Measurements from ENCODE around the gene RETSAT.
"Not testable (repeated sequence)": the region's sequence is repeated elsewhere in the genome, so short reads cannot be mapped to it uniquely, and the experiment has no call there.

The RETSAT gene

DNA sequence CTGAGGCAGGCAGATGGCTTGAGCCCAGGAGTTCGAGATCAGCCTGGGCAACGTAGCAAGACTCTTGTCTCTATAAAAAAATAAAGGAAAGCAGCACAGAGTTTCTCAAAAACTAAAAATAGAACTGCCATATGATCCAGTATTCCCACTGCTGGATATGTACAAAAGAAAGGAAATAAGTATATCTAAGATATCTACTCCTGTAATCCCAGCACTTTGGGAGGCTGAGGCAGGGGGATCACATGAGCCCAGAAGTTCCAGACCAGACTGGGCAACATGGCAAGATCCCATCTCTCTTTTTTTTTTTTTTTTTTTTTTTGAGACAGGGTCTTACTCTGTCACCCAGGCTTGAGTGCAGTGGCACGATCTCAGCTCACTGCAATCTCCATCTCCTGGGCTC is 24.6 kb downstream of the RETSAT start:
- not testable (repeated sequence) for DNase-seq

GRCh38 chr2:85329181-85329651 is 25.1 kb downstream of the RETSAT start:
- no peak for DNase-seq

DNA sequence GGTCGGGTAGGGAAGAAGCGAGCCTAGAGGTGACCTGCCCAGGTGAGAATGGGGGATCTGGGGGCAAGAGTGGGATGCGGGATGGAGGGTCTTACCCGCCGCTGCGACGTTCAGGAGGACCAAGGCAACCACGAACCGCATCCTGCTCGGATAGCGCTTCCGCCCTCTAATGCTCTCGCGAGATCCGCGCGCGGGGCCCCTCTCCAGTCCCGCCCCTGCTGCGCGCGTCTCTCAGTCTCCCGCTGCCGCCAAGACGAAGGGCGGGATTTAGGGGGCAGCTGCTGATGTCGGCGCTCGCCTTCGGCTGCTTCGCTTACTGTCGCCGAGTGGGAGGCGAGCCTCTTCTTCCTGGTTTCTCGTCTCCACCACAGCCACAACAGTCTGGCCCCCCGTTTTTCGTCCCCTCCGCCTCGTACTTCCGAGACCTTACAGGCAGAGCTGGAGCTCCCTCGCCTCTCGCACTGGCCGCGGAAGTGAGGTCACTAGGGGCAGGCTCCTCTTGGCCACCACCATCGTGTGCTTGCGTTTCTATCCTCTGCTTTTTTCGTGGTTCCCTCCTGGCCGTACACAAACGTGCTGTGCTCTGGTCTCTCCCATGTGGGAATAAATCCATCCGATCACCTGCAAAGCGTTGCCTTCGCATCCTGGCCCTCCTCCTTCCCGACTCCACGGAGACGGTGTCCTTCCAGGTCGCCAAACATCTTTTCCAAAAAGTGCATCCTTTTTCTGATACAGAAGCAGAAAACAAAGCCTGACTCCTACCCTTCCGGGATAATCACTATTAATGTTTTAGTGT is 26.3 kb downstream of the RETSAT start, which contains the start of gene TGOLN2:
Gene TGOLN2, minus strand, starts transcription at position 168 of the 796 bp plus-strand sequence. Its CDS starts 27 bp downstream, at position 141.
- peak; percentile 79 for DNase-seq

- no peak for DNase-seq
These were observed 27.0 kb downstream of the RETSAT start for GRCh38 chr2:85327160-85327821.

DNA sequence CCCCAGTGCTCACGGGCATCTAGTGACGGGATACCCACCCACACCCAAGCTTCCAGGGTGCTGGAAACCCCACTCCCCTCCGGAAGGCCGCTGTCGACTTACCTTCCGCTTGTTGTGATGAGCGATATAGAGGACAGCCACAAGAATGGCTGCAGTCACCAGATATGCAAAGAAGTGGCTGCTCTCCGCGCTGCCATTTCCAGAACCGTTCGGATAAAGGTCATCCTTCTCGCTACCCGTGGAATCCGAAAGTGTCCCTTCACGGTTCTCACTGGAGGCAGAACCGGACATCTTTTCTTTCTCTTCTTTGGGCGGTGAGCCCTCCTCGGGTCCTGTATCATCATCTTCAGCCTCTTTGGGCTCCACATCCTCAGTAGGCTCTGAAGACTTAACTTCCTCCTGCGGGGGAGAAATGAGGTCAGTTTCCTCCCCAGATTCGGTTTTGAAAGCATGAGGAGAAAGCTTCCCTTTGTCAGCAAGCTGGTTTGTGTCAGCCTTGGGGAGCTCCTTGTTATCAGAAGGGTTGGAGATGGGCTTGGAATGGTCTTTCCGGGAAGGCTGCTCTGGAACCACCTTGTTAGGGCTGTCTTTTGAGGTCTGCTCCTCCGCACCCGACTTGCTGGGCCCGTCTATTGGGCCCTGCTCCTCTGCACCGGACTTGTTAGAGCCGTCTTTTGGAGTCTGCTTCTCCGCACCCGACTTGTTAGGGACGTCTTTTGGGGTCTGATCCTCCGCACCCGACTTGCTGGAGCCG is 27.7 kb downstream of the RETSAT start:
- no peak for DNase-seq

DNA sequence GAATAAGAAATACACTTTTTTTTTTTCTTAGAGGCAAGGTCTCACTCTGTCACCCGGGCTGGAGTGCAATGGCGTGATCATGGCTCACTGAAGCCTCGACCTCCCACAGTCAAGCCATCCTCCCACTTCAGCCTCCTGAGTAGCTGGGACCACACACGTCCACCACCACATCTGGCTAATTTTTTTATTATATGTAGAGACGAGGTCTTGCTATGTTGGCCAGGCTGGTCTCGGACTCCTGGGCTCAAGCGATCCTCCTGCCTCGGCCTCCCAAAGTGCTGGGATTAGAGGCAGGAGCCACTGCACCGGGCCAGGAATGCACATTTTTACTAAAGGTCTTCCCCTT is 28.9 kb downstream of the RETSAT start:
- DNase-seq = no peak

DNA sequence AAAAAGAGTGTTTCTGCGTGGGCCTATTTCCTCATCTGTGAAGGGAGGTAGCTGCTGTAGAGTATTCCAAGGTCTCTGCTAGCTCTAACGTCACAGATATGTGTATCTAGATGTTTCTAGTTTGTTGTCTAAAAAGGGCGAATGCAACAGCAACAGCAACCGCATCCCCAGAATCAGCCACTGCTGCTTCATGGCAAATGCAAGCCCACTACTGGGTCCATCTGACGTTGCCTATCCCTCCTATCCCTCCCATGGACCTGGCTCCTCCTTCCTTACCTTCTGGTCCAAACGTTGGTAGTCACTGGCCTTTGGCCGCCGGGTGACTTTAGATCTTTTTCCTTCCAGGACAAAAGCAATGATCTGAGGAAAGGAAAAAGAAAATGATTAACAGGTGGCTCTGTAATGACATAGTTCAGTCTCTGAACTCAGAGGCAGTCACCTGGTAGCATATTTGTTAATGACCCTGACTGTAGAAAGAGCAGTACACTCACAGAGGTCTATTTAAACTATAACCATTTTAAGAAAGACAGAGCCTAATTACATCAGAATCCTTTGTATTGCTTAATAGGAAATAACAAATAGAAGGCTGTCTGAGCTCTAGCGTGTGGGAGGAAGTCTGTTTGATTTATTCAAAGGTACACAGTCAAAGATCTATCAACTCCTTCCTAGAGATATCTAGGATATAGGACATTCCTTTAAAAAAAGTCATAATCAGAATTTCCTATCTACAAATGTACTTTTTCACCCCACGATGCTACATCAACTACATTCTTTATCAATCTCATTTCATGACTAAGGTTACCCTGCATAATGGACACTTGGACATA is 29.5 kb downstream of the RETSAT start:
- DNase-seq = no peak

DNA sequence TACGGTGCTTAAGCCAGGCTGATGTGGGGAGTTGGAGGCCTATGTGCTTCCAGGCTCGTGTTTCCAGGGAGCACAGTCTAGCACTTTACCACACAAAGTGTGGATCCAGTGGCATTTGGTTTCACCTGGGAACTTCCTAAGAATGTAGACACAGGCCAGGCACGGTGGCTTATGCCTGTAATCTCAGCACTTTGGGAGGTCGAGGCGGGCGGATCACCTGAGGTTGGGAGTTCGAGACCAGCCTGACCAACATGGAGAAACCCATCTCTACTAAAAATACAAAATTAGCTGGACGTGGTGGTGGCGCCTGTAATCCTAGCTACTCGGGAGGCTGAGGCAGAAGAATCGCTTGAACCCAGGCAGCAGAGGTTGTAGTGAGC is 30.4 kb downstream of the RETSAT start:
- not testable (repeated sequence) for DNase-seq

GRCh38 chr2:85323351-85323987 is 30.9 kb downstream of the RETSAT start:
- DNase-seq = no peak

DNA sequence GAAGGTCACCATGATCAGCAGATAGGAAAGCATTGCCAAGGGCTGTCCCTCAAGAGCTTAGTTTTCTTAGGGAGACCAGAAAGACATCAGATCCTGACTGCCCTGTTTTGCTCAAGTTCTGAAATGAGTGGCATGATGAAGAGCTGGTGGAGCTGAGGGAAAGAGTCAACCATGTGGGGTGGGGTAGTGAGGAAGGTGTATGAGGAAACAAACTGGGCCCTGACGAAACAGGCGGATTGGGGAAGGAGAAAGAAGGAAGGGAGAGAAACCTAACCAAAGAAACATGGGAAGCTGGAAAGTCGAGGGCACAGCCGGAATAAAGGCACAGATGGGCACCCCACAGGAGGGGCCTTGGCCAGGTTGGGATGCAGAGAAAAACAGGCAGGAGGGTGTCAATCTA is 34.5 kb downstream of the RETSAT start:
- DNase-seq = no peak

DNA sequence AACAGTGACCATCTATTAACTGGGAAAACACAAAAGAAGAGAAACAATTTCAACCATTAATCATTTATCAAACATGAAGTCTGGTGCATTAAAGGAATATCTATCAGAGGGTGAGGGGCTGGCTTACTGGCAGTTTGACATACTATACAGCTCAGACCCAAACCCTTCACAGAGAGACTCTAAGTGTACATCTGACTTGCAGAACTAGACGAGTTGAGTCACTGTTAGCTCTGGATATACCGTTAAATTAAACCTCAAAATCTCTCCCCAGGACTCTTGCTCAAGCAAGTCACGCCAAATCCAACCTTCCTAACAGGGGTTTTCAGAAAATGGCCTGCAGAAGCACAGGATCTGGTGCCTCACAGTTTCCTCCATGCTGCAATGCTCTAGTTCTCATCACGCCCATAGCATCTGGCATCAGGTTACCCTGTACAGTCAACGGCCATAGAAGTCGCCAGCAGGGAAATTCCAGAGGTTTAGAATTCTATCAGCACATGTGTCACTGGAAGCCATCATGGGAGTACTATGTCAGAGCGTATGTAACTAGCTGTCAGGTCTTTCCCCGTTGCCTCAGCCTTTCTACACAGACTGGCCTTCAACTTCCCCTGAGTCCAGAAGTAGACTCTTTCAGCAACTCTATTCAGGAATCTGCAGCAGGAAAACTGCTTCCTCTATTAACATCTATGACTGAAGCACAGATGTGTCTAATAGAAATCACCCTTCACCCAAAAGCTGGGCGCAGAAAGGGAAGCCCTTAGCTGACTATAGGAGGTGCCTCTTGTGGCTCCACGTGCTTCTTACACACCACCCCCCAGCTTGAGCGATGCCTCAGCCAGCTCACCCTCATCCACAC is 35.9 kb downstream of the RETSAT start:
- DNase-seq = no peak

DNA sequence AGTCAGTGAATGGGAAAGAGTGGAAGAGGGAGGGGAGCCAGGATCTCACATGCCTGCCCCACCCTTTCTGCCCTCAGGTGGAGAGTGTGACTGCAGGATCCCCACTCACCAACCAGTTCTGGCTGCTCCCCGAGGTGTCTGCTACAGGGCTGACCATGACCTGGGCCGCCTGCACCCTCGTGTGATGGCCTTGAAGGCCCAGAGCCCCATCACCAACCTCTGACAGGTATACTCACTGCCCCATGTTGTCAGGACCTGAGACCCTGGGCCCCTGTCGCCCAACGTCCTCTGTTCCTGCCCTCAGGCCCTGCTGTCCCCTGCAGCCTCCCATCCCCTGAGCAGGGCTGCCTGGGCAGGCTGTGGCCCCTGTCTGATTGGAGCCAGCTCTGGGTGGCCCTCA is 38.4 kb downstream of the RETSAT start:
- not testable (repeated sequence) for DNase-seq

- DNase-seq = no peak
These were observed 39.5 kb downstream of the RETSAT start for GRCh38 chr2:85314884-85315242.

DNA sequence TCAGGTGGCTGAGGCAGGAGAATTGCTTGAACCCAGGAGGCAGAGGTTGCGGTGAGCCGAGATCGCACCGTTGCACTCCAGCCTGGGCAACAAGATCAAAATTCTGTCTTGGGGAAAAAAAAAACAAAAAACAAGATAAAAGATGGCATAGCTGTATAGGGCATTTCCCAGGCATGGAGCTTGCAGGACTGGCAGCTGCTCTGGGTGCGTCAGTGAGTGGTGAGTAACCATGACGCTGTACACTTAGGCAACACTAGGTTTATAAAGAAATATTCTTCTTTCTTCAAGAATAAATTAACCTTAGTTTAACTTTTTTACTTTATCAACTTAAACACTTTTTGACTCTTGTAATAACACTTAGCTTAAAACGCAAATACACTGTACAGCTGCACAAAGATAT is 41.9 kb downstream of the RETSAT start:
- no peak for DNase-seq

- DNase-seq = no peak
These were observed 44.0 kb downstream of the RETSAT start for GRCh38 chr2:85310330-85310729.

DNA sequence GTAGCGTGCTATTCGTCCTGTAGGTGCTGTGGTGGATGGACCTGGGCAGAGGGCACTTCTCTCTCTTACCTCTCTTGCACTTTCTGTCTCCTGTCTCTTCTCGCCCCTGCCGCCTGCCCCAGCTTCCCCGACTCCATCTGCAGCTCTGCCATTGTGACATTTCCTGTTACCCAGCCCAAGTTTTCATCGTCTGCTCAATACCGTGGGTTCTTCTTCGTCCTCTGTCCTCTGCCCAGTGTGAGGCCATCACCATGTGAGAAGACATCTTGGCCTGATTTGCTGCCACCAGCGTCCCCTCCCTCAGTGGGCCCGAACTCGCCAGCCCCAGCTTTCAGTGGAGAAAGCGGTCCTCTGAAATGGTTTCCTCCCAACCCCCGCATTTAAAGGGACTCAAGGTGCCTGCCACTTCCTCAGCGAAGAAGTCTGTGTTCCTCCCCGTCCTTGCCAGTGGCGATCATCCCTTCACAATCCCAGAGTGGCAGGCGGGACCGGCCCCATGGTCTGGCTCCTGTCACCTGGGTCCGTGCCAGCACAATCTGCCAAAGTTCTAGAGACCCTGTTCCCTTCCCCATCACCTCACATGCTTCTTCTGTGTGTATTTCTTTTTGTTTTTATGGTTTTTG is 44.5 kb downstream of the RETSAT start:
- DNase-seq = peak; percentile 8

- peak; percentile 85 for DNase-seq
These were observed 45.3 kb downstream of the RETSAT start for GRCh38 chr2:85308896-85309555.

DNA sequence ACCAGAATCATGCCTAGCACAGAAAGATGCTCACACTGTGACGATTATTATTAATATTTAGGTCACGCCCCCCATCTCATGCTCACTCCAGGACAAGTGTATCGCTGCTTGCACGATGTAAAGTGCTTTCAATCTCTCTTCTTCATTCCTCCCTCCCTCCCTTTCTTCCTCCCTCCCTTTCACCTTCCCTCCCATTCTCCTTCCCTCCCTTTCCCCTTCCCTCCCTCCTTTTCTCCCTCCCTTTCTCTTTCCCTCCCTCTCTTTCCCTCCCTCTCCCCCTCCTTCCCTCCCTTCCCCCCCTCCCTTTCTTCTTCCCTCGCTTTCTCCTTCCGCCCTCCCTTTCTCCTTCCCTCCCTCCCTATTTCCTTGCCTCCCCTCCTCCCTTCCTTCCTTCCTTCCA is 46.1 kb downstream of the RETSAT start:
- DNase-seq = no peak

DNA sequence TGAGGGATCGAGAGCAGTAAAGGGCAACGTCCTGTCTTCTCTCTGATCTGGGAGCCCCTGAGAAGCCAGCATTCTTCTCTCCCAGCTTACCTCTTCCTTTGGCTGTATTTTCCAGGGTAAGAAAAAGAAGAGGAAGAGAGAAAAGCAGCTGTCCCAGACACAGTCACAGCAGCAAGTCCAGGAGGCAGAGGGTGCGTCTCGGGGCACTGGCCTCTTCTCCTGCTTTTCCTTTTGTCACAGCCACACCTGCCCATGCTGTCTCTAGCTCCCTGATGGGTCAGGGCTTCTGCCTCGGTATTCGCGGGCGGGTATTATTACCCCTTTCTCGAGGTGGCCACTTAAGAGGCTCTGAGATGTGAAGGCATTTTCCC is 46.8 kb downstream of the RETSAT start:
- no peak for DNase-seq

- no peak for DNase-seq
These were observed 50.4 kb downstream of the RETSAT start for GRCh38 chr2:85303780-85304531.

All from NCI-H446 treated with DMSO at 0.1 percent for 48 hours (cell line).